Measurements from ENCODE around the gene IL17C.
A peak's percentile ranks its signal among the peaks of the same experiment; 100 is the strongest.

IL17C gene

DNA sequence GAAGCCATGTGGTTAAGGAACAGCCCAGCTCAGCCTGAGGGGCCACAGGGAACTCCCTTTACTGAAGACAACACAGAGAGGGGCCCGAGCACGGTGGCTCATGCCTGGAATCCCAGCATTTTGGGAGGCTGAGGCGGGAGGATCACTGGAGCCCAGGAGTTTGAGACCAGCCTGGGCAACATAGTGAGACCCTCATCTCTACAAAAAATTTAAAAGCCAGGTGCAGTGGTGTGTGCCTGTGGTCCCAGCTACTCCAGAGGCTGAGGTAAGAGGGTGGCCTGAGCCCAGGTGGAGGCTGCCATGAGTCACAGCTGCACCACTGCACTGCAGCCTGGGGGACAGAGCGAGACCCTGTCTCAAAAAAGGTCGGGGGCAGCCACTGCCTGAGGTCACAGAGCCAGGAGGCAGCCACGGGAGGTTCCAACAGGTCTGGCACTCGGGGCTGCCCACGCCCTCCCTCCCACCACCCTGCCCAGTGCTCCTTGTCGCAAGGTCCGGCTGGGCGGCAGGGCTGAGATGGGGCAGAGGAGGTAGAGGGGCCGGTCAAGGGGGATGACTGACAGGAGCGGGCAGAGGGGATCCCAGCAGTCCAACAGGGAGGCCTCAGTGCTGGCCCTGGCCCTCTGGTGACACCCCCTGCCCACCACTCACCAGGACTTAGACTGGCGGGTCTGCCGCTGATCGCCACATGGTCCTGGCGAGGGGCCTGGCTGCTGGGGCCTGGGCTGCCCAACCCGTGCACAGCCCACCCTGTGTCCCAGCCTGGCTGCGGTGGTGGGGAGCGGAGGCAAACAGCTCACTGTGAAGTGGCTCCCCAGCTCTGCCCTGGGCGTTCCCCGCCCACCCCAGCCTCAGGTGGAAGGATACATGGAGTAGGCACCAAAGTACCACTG, 9.1 kb downstream of the IL17C start:
- DNase-seq, result no peak

DNA sequence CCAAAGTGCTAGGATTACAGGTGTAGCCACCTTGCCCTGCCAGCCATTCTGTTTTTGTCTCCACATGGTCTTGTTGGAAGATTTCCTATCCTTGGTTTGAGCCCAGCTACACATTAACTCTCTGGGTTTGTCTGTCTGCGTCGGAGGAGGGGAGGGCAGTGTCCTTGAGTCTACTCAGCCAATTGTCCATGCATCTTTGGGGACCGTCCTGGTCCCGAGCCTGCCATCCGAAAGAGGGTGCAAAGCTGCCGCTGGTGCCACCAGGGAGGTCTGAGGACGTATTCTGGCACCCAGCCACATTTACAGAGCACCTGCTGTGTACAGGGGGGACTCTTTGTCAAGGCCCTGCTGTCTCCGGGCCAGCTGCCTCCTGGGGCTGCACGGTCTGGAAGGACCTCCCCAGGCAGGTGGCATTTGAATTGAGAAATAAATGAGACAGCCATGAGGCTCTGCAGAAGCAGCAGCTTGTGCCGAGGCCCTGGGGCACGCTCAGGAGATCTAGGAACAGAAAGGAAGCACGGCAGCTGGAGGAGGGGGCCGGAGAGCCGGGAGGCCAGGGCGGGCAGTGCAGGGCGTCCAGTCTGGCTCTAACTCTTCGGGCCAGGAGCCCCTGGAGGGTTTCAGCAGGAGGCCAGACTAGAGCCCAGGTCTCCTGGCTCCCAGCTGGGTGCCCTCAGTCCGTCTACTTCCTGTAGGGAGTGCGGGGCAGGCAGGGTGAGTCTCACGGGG, 11.0 kb downstream of the IL17C start:
- DNase-seq, result peak; percentile 72

DNA sequence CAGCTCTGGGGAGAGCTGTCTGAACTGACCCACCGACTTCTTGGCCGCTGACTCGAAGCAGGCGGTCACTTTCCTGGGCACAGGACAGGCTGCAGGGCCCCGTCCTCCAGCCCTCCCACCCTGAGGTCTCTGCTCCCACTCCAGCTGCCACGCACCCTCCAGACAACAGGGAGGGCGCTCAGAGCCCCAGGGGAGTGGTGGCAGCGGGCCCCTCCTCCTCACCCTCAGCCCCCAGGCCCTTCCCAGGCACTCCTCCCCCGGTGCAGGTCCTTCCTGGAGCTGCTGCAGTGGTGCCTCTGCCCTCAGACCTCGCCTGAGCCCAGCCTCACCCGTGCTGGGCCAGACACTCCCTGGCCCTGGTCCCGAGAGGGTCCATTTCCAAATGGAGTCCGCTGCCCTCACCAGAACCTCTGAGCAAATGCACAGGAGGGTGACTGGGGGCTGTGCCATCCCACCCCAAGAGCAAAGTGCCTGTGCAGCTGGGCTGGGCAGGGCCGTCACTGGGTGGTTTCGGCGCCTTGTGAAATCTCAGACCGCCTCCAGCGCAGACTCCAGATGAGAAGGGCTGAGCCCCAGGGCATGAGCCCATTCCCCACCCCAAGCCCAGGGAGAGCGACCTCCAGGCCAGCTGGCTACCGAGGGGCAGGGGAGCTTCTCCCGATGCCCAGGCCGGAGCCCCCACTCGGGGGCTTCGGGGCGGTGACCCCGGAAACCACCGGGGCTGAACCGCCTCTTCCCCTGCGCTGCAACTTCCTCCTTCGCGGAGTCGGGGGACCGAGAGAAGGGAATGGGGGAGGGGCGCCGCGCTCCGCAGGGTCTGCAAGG, 11.8 kb downstream of the IL17C start:
- no peak for DNase-seq

DNA sequence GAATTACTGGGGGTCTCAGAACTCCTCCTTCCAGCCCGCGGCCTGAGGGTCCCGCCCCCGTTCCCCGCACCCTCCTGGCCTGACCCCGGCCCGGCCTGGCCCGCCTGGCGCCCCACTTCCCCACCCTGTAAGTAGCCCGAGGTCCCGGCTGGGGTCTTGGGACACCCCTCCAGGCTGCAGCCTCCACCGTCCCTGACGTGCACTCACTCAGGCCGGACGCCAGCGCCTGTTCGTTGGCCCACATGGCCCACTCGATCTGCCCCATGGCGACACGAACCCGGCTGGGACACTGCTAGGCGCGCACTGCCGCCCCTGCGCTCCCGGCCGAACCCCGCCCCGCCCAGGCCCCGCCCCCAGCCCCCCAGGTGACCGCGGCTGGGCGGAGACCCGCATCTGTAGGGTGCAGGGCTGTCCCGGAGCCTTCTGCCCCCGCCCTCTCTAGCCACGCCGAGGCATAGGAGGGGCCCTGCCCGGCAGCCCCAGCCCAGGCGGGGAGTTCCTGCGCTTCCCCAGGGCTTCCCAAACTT, 12.4 kb downstream of the IL17C start, which contains the start of gene CYBA:
Gene CYBA (minus strand): TSS at position 305 of the 527 bp plus-strand sequence. CDS start 40 bp downstream, at position 265.
- no peak for DNase-seq

DNA sequence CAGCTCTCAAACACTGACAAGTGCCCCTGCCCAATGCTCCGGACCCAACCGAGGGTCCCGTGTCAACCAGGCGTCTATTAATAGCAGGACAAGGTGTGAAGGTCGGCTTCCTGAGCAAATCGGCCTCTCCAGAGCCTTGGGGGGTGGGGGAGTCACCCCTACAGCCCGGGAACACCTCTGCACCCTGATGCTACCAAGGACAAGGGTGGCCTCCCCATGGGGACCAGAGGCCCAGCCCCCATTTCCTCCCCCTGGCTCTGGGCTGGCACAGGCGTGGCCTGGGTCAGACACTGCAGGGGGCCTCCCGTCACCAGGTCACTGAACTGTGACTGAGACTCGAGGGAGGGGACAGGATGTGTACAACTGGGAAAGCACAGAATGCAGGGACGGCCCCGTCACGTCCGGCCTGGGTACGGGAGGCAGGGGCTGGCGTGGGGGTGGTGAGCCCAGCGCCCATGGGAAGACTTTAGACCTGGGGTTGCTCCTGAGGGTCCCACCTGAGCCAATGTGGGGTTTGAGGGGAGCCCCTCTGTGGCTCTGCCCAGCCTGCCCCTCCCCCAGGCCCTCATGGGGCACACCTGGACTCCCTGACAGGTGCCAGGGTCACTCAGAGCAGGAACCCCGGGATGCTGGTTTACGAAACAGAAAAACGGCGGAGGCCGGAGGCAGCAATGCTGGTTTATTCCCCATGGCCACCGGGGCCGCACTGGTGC, 13.1 kb downstream of the IL17C start:
- no peak for DNase-seq

DNA sequence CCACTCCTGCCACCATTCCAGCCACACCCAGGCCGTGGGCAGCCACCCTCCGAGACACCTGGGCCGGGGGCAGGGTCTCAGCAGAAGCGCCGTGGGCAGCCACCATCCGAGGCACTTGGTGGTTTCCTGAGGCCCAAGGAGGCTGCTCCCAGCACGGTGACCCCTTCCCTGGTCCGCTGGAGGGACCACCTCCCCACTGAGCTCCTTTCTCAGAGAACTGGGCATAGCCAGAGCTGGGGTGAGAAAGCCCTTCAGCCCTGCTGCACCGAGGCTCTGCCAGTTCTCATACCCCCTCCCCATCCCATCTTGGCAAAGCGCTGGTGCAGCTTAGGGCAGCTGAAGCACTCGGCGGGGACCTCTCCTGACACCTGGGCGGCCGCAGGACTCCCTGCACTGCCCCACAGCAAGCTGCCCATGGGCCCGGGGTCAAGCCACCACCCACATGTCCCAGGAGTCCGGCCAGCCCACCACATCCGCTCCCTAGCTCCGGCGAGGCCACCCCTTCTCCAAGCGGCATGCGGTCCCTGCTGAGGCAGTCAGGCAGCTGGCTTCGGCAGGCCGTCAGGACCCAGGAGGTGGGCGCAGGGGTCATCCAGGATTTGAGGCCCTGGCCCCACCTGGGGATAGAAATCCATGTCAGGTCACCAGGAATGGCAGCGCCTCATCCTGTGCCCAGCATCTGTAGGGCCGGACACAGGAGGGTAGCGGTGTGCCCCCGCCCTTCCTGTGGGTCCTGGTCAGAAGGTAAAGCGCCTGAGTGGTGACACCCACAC, 13.8 kb downstream of the IL17C start:
- no peak for DNase-seq

DNA sequence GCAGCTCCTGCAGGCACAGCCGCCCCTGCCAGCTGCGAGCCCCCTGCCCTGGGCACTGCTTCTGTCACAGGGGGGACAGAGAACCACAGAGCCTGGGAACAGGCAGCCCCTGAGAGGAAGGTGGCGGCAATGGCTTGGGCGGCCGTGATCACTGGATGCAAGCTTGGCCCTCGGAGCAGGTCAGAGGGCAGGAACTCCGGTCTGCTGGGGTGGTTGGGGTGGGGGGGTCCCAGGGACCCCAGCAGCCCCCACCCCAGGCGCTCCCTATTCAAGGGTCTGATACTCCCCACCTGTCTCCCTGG, 14.3 kb downstream of the IL17C start:
- no peak for DNase-seq

DNA sequence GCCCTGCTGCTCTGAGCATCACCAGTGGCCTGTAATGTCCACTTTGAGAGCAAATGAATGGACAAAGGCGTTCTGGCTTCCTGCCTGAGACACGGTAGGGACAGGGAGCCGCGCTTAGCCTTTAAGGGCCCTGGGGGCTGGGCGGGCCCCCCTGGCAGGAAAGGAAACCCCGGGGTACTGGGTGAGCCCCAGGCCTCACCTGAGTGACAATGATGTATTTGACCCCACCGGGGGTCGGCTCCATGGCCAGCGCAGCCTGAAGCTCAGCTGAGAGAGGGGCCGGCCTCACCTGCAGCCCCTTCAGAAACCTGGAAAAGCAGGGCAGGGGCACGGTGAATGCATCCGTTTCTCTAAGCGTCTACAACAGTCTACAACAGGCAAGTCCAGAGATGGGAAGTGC, 14.7 kb downstream of the IL17C start:
- DNase-seq, result no peak

DNA sequence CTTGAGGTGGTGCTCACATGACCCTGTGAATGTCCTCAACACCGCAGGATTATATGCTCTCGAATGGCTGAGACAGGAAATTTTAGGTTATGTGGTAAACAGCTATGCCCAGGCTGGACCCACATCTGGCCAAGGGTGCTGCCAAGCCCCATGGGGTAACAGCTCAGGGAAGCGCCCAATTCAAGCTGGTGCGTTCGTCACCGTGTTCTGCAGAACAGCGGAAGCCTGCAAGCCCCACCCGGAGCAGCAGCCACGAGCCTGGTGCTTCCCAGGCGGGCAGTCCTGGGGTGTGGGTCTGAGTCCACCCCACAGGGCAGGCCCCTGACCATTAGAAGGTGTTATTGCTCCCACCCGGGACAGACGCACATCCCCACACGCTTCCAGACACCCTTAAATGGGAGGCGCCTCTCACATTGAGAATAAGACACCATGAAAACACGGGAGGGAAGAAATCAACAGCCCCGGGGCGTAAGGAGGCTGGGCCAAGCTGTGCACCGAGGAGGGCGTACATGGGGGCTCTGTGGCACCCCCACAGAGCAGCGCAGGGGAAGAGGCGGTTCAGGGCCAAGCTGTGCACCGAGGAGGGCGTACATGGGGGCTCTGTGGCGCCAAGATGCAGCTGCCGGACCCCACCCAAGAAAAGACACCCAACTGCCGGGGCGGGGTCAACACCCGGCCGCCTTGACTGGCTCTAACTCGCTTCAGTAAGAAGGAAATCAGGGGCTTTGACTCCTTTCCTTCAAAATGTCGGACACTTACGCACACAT, 15.4 kb downstream of the IL17C start:
- DNase-seq, result no peak

DNA sequence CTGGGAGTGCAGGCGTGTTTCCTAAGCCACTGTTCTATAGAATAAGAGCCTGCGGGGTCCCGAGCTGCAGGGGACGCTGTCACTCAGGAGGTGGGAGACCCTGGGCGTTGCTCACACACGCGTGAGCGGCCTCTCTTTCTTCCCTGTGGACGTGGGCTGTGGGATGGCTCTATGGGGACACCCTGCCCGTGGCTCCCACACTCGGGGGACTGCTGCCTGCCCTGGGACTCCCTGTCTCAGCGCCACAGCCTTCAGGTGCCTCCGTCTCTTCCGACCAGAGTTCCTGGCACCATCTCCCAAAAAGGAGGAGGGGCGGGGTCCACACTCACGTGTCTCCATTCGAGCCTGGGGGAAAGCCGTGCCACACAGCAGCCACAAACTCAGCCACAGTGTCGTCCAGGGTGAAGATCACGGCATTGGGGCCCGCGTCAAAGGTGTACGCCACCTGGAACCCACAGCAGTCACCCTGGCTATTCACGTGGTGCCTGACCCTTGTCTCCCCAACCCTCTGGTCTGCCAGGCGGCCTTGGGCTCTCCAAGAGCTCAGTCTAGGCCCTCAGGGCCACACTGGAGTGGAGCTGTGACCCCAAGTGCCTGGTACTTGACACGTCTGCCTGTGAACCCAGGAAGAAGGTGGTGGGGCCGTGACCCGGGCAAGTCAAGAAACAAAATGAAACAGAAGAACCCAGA, 16.1 kb downstream of the IL17C start:
- no peak for DNase-seq

DNA sequence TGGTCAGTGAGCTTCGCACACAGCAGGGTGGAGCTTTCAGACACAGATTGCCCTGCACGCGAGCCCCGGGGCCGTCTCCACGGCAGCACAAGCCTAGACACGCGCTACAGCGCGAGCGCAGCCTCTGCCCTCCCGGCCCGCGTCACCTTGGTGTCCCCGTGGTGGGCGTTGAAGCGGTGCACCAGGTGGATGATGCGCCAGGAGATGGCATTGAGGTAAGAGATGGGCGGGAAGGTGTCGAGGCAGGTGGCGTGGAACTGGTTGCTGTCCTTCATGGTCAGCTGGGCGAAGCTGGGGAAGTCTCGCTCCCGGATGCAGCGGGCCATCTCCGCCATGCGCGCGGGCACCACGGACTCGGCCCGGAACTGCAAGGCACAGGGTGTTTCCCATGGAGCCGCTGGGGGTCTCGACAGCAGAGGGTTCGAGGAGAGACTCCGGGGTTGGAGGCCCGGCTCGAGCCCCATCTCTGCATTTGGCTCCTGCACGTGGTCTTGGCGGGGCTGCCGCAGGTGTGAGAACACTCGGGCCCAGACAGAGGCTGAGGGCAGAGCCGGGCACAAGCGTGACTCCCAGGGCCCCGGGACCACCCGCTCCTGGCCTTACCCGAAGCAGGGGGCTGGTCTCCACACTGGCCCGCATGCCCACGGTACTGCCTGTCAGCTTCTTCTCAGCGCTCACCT, 16.8 kb downstream of the IL17C start:
- DNase-seq, result no peak

DNA sequence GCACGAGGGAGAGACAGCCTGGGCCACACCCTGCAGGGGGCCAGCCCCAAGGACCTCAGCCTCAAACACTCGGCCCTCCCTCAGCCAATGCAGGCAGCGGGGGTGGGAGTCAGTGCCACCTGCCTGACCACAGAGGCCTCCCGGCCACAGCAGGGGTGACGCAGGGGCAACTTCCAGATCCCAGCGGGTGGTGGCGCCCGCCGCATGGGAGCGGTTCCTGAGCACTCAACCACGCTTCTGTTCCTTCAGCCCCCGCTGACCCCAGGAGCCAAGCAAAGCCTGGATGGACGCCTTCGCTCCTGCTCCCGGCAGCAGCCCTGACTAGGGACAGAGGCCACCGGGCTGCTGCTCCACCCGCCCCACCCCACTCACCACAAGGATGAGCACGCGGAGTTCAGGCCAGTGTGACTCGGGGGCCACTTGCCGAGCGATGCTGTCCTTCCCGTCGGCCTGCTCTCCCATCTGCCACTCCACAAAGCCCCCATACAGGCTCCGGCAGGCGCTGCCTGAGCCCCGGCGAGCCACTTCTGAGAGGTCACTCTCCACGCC, 17.4 kb downstream of the IL17C start:
- DNase-seq, result no peak

DNA sequence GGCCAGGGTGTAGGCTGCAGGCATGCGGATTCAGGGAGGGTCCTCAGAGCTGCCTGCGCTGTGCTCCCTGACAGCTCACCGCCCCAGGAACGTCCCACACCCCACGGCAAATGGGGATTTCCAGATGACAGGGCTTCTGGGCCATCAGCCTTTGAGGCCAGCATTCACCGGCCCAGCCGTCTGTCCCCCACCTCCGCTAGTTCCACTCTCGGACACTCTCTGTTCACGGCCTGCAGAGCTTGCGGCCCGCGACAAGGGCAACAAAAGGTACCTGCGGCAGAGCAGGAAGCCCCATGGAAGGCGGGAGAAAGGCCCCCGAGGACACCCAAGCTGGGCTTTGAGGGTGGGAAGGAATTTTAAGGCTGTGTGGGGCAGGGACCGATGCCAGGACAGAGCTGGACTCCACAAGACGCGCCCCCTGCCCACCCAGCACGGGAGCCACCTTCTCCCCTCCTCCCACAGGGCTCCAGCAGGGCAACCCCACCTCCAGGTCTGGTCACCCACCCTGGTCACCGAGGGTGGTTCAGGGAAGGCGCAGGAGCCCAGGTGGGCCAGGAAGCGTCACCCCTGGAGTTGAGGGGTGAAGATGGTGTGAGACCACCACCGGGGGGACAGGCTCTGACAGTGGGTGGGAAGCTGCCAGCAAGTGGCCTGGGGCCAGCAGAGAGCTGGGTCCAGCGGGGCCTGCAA, 18.1 kb downstream of the IL17C start:
- DNase-seq, result no peak

DNA sequence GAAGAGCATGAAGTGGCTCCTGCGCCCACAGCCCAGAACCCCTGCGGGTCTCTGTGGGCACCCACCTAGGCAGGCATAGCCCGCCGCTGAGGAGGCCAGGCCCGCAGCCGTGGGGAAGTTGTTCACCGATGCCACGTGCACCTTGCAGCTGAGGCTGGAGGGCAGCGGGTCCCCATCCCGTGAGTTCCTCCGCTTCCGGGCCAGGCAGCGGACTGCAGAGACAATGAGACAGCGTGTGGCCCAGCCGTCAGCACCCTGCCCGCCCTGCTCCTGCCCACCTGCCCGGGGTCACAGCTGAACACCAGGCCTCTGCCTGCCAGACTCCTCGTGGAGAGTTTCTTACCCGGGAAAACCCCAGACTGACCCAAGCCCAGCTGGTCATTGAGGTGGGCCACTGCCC, 19.0 kb downstream of the IL17C start:
- DNase-seq, result no peak

DNA sequence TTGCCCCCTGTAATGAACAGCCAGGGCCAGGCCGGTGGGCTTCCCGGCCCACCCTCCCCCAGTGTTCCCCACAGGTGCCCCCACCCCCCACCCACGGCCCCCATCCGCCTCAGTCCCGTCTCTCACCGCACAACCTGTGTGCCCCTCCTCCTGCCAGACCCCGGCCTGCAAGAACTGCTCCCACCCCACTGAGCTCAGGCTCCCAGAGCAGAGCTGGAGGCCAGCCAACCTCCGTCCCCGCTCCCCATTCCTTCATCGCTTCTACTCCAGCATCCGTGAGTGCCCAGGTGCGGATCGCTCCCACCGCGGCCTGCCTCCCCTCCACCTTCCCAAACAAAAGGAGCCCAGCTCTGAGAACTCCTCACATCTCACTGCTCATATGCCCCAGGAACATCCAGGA, 20.3 kb downstream of the IL17C start:
- no peak for DNase-seq

DNA sequence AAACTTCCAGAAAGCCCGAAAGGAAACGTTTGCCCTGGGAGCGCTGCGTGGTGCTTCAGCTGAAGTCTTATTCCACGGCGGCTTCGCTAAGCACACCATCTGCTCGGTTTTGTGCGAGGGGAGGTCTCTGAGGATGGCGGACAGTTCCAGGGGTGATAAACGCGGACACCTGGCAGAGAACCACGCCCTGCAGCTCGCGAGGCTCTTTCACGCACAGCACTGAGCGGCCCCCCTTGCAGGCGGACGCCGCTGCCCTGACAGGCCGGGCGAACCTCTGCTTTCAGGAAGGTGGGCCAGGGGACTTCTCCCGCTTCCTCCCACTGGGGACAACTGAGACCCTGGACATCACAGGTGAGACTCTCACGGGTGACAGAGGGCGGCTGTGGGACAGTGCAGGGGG, 20.8 kb downstream of the IL17C start:
- no peak for DNase-seq

DNA sequence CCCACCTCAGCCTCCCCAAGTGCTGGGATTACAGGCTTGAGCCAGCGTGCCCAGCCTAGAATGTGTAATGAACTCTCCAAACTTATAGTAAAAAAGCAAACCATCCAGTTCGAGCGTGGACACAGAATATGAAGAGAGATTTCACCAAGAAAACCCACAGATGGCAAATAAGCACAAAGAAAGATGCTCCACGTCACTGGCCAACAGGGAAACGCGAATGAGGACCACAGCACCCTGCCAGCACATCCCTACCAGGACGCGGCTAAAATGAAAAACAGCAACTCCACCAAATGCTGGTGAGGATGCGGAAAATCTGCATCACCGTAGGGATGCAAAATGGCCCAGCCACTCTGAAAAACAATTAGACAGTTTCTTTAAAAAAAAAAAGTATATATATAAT, 23.1 kb downstream of the IL17C start:
- DNase-seq, result no peak

DNA sequence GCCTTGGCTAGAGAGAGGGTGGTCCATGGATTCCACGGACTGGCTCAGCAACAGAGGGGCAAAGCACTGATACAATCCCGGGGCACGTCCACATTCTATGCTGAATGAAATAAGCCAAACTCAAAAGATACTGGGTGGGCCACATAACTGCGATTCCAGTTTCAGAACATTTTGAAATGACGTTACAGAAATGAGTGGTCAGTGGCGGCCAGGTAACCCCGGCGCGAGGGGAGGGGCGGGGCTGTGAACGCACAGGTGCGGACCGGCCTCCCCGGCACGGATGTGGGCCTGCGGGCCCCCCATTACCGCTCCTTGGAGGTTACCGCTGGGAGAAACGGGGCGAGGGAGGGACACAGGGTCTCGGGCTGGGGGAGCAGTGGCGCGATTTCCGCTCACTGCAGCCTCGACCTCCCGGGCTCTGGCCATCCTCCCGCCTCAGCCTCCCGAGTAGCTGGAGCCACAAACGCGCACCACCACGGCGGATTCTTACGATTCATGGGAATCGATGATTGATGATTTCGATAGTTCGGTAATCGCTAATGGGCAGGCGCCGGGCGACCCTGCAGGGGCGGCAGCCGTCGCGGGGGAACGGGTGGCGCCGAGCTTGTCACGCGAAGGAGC, 24.0 kb downstream of the IL17C start:
- DNase-seq, result no peak

Data from NCI-H1092 (cell line).